Epithelial cell of esophagus (primary cell): ENCODE measurements around the gene VPS37C.
A peak's percentile ranks its signal among the peaks of the same experiment; 100 is the strongest.
"Not testable (repeated sequence)": the region's sequence is repeated elsewhere in the genome, so short reads cannot be mapped to it uniquely, and the experiment has no call there.

Experiments
- DNase-seq: peaks from one replicate; pipeline ENCODE4 v3.0.0; 2010; ENCODE audit warnings: low read depth
- H3K4me3 ChIP-seq: 2 replicates; pipeline ENCODE4 v1.5.1; 2011; ENCODE audit warnings: mild to moderate bottlenecking, low read length, control low read depth
- CTCF ChIP-seq: IDR thresholded peaks from 2 replicates; pipeline ENCODE4 v1.5.1; 2011; ENCODE audit warnings: low read depth, mild to moderate bottlenecking, low read length, control low read depth, inconsistent platforms; ENCODE audit not compliant: insufficient read depth; ENCODE audit errors: missing control alignments

VPS37C gene

GRCh38 chr11:61161190-61162091 is at the start of gene VPS37C:
Gene VPS37C, minus strand, starts transcription at chr11:61161426. Its CDS starts 22,597 bp downstream, at chr11:61138829.
- peak within 1 kb of the TSS; percentile 69 for H3K4me3 ChIP-seq
- TF ChIP-seq CTCF = no peak
- peak; percentile 86 for DNase-seq

DNA sequence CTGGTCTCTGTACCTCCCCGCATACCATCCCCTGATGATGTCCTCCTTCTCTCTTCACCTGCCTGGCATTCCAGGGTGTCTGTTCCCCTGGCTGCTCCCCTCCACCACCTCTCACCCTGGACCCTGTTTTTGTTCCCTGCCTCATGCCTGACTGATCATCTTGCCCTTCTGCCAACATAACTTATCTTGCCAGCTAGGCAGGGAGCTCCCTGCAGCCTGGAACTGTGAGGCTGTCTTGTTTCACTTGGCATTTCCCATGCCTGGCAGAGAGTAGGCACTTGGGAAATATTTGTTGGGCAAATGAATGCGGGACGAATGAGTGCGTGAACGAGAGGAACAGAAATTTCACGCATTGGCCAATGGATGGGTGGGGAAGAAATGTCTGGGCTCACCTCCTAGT is 49.4 kb upstream of the VPS37C start:
- not testable (repeated sequence) for DNase-seq, H3K4me3 ChIP-seq

GRCh38 chr11:61207636-61208310 is 46.5 kb upstream of the VPS37C start:
- H3K4me3 ChIP-seq, DNase-seq: not testable (repeated sequence)

DNA sequence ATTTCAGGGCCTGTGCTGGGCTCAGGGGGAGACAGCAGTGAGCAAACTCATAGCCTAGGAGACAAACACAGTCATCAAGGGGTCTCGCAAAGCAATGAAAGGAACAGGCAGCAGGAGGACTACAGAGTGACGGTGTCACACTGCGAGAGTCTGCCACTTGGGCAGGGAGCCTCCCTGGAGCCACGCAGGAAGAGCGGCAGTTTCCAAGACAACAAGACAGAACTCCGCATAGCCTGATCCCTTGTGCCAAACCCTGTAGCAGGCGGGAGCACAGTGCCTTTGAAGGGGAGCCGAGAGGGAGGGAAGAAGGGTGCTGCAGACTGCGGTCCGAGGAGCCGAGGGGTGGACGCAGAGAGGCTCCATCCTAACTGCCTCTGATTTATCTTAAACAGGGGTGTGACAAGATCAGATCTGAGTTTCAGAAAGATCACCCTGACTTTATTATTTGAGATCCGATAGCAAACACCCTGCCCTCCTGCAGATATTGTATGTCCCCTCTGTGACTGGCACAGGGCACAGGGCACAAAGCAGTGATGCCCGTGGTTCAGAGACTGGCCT is 43.4 kb upstream of the VPS37C start:
- DNase-seq, H3K4me3 ChIP-seq: not testable (repeated sequence)

- not testable (repeated sequence) for H3K4me3 ChIP-seq
Measured at GRCh38 chr11:61203873-61204272, 42.6 kb upstream of the VPS37C start.

GRCh38 chr11:61202950-61203746 is 41.9 kb upstream of the VPS37C start, which contains the start of gene PGA3:
Gene PGA3, plus strand, starts transcription at chr11:61203515. Its CDS starts 50 bp downstream, at chr11:61203565.
- not testable (repeated sequence) for DNase-seq, H3K4me3 ChIP-seq

More at GRCh38 chr11:61203873-61204272, 42.6 kb upstream of the VPS37C start:
- DNase-seq = not testable (repeated sequence)

DNA sequence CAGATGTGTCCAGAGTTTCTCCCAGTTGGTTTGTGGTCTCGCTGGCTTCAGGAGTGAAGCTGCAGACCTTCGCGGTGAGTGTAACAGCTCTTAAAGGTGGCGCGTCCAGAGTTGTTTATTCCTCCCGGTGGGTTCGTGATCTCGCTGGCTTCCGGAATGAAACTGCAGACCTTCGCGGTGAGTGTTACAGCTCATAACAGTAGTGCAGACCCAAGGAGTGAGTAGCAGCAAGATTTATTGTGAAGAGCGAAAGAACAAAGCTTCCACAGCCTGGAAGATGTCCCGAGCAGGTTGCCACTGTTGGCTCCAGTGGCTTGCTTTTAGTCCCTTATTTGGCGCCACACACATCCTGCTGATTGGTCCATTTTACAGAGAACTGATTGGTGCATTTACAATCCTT is 40.2 kb upstream of the VPS37C start:
- DNase-seq = no peak

GRCh38 chr11:61198948-61199523 is 37.8 kb upstream of the VPS37C start:
- no peak for TF ChIP-seq CTCF
- H3K4me3 ChIP-seq = no peak overlapping the region
- DNase-seq = no peak

More for the DNA sequence above, 40.2 kb upstream of the VPS37C start:
- TF ChIP-seq CTCF = no peak
- H3K4me3 ChIP-seq = no peak overlapping the region

DNA sequence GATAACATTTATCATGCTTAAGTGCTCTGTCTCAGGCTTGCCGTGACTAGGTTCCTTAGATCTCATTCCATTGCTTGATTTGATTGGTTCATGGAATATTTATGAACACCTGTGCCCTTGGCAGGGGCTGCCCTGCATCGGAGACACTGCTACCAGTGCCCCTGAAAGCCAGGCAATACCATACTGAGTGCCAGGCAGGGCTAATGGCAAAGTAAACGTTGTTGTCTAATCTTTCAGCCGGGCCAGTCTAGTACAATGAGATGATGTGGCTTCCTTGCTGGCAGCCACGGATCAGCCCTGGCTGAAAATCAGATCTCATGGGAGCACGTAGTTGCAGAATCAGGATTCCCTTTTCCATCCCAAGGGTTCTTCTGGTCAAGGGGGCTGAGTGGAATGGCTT is 37.1 kb upstream of the VPS37C start:
- TF ChIP-seq CTCF = no peak
- DNase-seq = no peak
- H3K4me3 ChIP-seq = no peak overlapping the region
